A673 (cell line): Measurements from ENCODE around the gene KIAA0825. TPM values are rescaled to one million over a fixed set of nuclear protein-coding genes. Genes with fewer than 3 reads are reported as not detected.

Experiments
- BruUV-seq: library from RNA; stranded (reverse); fragments of 400-500 nt; replicated peaks from 2 replicates; lab custom pipeline; 2021; lab: Mats Ljungman, UMichigan
- CTCF ChIA-PET: fragments of 300-600 bp; sonication (Branson Sonifier 250); formaldehyde crosslinking; loops from one replicate; lab custom pipeline; 2022; ENCODE audit warnings: antibody characterized with exemption; lab: Charles Lee
- POLR2A ChIA-PET: fragments of 300-600 bp; sonication (Branson Sonifier 250); formaldehyde crosslinking; loops from one replicate; lab custom pipeline; 2022; ENCODE audit warnings: antibody characterized with exemption; ENCODE audit not compliant: low non-redundant PET; lab: Charles Lee
- DNase-seq: peaks from one replicate; pipeline ENCODE4 v3.0.0-alpha.2; 2015; ENCODE audit warnings: low spot score
- H3K27ac ChIP-seq: fragments of 200-600 bp; sonication (generic); 2 replicates; pipeline ENCODE4 v1.5.1; 2016; ENCODE audit warnings: mixed run types, low read depth, mild to moderate bottlenecking, mixed read lengths, antibody characterized with exemption, low read length; ENCODE audit not compliant: poor library complexity, severe bottlenecking
- H3K27me3 ChIP-seq: fragments of 200-600 bp; sonication (generic); replicated peaks from 2 replicates; pipeline ENCODE4 v1.6.1; 2017; ENCODE audit warnings: mixed run types, low read depth, mild to moderate bottlenecking, mixed read lengths, antibody characterized with exemption, low read length; ENCODE audit not compliant: insufficient read depth, poor library complexity
- H3K36me3 ChIP-seq: fragments of 200-600 bp; sonication (generic); 2 replicates; pipeline ENCODE4 v1.6.1; 2016; ENCODE audit warnings: mixed run types, mild to moderate bottlenecking, mixed read lengths, antibody characterized with exemption, low read length; ENCODE audit not compliant: insufficient read depth, poor library complexity, severe bottlenecking
- H3K4me1 ChIP-seq: fragments of 200-600 bp; sonication (generic); 2 replicates; pipeline ENCODE4 v1.6.1; 2017; ENCODE audit warnings: mixed run types, mild to moderate bottlenecking, mixed read lengths, antibody characterized with exemption, low read length; ENCODE audit not compliant: insufficient read depth, poor library complexity, severe bottlenecking
- H3K4me3 ChIP-seq: fragments of 200-600 bp; sonication (generic); 2 replicates; pipeline ENCODE4 v1.5.1; 2016; ENCODE audit warnings: low read depth, mixed run types, mild to moderate bottlenecking, mixed read lengths, low read length; ENCODE audit not compliant: poor library complexity, severe bottlenecking
- H3K9me3 ChIP-seq: fragments of 200-600 bp; sonication (generic); 2 replicates; pipeline ENCODE4 v1.6.1; 2016; ENCODE audit warnings: mixed run types, low read depth, mild to moderate bottlenecking, mixed read lengths, antibody characterized with exemption, low read length; ENCODE audit not compliant: poor library complexity, severe bottlenecking
- CTCF ChIP-seq: fragments of 300-800, 200-600 bp; sonication (generic); conservative IDR thresholded peaks from 2 replicates; pipeline ENCODE4 v1.5.1; 2017; ENCODE audit warnings: low read depth, mild to moderate bottlenecking, antibody characterized with exemption, low read length, moderate library complexity, mixed read lengths
- EZH2 ChIP-seq: fragments of 200-600 bp; sonication (generic); IDR thresholded peaks from 2 replicates; pipeline ENCODE4 v1.6.1; 2017; ENCODE audit warnings: borderline replicate concordance, low read depth, mild to moderate bottlenecking, mixed read lengths, antibody characterized with exemption, low read length; ENCODE audit not compliant: poor library complexity, severe bottlenecking
- intact Hi-C: fragments of 100-400 bp; cut with micrococcal nuclease; formaldehyde crosslinking; loops from one replicate; pipeline ENCODE4 v1.10.0; 2022; ENCODE audit not compliant: unreplicated experiment
- total RNA-seq: library from RNA; stranded (reverse); gene quantifications from 2 replicates; pipeline ENCODE4 v1.2.3, GENCODE V29; 2021

KIAA0825 gene
- total RNA-seq, 1 experiment from 2014 or later: 1.2 TPM

- CTCF ChIA-PET: no interaction called here
- no peak for DNase-seq
- TF ChIP-seq EZH2: no peak
- Histone ChIP-seq H3K9me3 (no peaks in the 10 kb centered on the region), H3K27me3 (no peaks in the 10 kb centered on the region), H3K36me3 (no peaks in the 10 kb centered on the region), H3K4me3 (no peak overlapping the region), H3K27ac (no peak overlapping the region), H3K4me1 (no peaks in the 10 kb centered on the region)
- intact Hi-C loops: no loop called here
- no TSS peak for BruUV-seq
- POLR2A ChIA-PET: no interaction called here
Observed at GRCh38 chr5:94374336-94374735, 244.1 kb downstream of the KIAA0825 start.

- Histone ChIP-seq H3K27ac (no peak overlapping the region), H3K27me3 (no peaks in the 10 kb centered on the region), H3K9me3 (no peaks in the 10 kb centered on the region), H3K4me3 (no peak overlapping the region), H3K36me3 (no peaks in the 10 kb centered on the region), H3K4me1 (no peaks in the 10 kb centered on the region)
- POLR2A ChIA-PET: no interaction called here
- BruUV-seq: no TSS peak
- CTCF ChIA-PET: no interaction called here
- TF ChIP-seq EZH2: no peak
- no peak for TF ChIP-seq CTCF
- intact Hi-C loops: no loop called here
- DNase-seq: no peak
Observed at GRCh38 chr5:94367900-94368299, 250.5 kb downstream of the KIAA0825 start.

- intact Hi-C loops: no loop called here
- CTCF ChIA-PET: no interaction called here
- POLR2A ChIA-PET: no interaction called here
- H3K4me1 ChIP-seq: no peaks in the 10 kb centered on the region
- DNase-seq: no peak
- no TSS peak for BruUV-seq
- H3K4me3 ChIP-seq: no peak overlapping the region
- no peak for TF ChIP-seq CTCF
- no peak for TF ChIP-seq EZH2
- H3K27me3 ChIP-seq: no peaks in the 10 kb centered on the region
- no peaks in the 10 kb centered on the region for H3K36me3 ChIP-seq
- H3K27ac ChIP-seq: no peak overlapping the region
- H3K9me3 ChIP-seq: no peaks in the 10 kb centered on the region
Observed at GRCh38 chr5:94366811-94367210, 251.6 kb downstream of the KIAA0825 start.

GRCh38 chr5:94362857-94363256, 255.5 kb downstream of the KIAA0825 start:
- no peak for TF ChIP-seq EZH2
- no peak for TF ChIP-seq CTCF
- Histone ChIP-seq H3K27ac (no peak overlapping the region), H3K27me3 (no peaks in the 10 kb centered on the region), H3K9me3 (no peaks in the 10 kb centered on the region), H3K36me3 (no peaks in the 10 kb centered on the region), H3K4me3 (no peak overlapping the region), H3K4me1 (no peaks in the 10 kb centered on the region)
- BruUV-seq: no TSS peak
- DNase-seq: no peak
- POLR2A ChIA-PET: no interaction called here
- intact Hi-C loops: no loop called here
- CTCF ChIA-PET: no interaction called here
